ENCODE data around the gene GINM1.

GINM1 gene, protein sequence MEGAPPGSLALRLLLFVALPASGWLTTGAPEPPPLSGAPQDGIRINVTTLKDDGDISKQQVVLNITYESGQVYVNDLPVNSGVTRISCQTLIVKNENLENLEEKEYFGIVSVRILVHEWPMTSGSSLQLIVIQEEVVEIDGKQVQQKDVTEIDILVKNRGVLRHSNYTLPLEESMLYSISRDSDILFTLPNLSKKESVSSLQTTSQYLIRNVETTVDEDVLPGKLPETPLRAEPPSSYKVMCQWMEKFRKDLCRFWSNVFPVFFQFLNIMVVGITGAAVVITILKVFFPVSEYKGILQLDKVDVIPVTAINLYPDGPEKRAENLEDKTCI

DNA sequence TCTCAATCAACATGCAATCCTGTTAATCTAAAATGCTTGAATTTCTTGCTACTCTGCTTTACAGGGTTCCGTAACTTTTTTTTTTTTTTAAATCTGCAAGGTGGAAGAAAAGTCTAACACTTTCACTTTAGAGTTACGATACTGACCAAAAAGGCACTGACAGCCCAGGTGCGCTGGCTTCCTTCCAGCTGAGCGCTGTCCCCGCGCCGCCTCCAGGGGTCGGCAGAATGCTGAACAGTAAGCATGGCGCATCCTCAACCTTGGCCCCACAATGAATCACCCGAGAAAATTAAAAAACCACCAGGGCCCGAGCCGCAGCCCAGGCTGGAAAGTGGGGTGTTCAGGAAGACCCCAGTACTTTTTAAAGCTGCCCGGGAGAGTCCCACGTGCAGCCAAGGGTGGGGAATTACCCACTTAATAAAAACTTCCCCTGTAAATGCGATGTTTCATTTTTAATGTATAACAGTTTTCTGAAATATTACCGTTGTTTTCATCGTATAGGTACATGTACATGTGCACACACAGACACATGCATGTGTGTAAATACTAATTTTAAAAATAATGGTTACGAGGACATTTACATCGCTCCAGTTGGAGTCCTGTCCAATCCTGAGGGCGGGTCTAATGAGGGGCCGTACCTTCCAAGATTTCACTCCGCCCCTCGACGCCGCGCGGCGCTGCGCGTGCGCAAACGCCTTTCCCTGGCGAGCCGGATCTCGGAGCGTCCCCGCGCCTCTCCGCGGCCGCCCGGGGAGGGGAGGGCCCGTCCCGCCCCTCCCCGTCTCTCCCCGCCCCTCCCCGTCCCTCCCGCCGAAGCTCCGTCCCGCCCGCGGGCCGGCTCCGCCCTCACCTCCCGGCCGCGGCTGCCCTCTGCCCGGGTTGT lies at the start of gene GINM1:
GINM1 (plus strand) TSS at position 849 of the 883 bp plus-strand sequence. CDS start 40 bp downstream, outside the sequence.
- peak; percentile 98 for DNase-seq (ENCODE audit: low spot score)
- ChIA-PET CTCF (interaction anchor here (0.6 to 1.2 kb wide), 2 partner anchors 20 to 64 kb away, joined by 3 read pairs; partner anchors contain the start of gene PPIL4), POLR2A (ENCODE audit: low non-redundant PET) (interaction anchor here (0.5 to 0.6 kb wide), 2 partner anchors 94 to 301 kb away, joined by 3 to 10 read pairs; no protein-coding TSS in a partner anchor)
- peak within 1 kb of the TSS; percentile 86 for H3K27ac ChIP-seq
- TF ChIP-seq, protein P1, sequence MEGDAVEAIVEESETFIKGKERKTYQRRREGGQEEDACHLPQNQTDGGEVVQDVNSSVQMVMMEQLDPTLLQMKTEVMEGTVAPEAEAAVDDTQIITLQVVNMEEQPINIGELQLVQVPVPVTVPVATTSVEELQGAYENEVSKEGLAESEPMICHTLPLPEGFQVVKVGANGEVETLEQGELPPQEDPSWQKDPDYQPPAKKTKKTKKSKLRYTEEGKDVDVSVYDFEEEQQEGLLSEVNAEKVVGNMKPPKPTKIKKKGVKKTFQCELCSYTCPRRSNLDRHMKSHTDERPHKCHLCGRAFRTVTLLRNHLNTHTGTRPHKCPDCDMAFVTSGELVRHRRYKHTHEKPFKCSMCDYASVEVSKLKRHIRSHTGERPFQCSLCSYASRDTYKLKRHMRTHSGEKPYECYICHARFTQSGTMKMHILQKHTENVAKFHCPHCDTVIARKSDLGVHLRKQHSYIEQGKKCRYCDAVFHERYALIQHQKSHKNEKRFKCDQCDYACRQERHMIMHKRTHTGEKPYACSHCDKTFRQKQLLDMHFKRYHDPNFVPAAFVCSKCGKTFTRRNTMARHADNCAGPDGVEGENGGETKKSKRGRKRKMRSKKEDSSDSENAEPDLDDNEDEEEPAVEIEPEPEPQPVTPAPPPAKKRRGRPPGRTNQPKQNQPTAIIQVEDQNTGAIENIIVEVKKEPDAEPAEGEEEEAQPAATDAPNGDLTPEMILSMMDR (conservative IDR thresholded peaks at IDR 0.05; ENCODE audit: low read depth): peak; percentile 86

DNA sequence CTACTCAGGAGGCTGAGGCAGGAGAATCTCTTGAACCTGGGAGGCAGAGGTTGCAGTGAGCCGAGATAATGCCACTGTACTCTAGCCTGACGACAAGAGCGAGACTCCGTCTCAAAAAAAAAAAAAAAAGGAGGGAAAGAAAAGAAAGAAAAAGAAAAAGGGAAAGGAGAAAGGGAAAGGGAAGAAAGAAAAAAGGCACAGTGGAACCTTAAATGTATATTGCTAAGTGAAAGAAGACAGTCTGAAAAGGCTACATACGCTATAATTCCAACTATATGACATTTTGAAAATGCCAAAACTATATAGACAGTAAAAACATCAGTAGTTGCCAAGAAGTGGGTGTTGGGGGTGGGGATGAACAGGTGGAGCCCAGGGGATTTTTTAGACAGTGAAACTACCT lies 36.5 kb upstream of the GINM1 start:
- TF ChIP-seq, protein P1 (conservative IDR thresholded peaks at IDR 0.05; ENCODE audit: low read depth): no peak
- CTCF ChIA-PET: no interaction called here

DNA sequence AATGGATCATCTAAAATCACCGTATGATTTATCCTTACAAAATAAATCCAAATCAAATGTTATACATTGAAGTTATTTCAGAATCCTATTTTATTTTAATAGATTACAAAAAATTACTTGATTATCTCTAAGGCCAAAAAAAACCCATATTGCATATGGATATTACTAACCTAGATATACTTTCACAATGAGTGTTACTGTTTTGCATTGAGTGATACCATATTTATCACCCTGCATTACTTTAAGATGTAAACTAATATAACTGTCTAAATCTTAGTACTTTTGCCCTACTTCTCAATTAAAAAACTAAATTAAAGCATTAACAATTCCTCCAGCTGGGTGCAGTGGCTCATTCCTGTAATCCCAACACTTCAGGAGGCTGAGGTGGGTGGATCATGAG lies 31.4 kb upstream of the GINM1 start:
- TF ChIP-seq, protein P1 (conservative IDR thresholded peaks at IDR 0.05; ENCODE audit: low read depth): no peak
- H3K27ac ChIP-seq: no peak overlapping the region
- POLR2A ChIA-PET (ENCODE audit: low non-redundant PET): no interaction called here
- no peak for DNase-seq (ENCODE audit: low spot score)
- CTCF ChIA-PET: no interaction called here

More for the DNA sequence above, 36.5 kb upstream of the GINM1 start:
- DNase-seq (ENCODE audit: low spot score): no peak
- no peak overlapping the region for H3K27ac ChIP-seq
- POLR2A ChIA-PET (ENCODE audit: low non-redundant PET): no interaction called here

DNA sequence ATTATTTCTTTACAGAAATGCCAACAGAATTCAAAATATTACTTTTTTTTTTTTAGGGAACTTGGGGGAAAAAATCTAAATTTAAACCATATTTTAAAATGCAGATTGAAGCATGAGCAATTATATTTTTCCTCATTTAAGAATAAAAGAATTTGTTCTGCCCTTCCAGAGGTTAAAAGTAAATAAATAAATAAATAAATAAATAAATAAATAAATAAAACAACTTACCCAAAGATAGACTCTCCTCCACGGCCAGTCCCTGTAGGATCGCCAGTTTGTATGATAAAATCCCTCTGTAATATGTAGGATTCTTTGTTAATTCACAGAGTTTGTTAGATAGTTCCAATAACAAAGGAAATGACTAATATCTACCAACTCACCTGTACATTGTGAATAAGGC lies 25.0 kb upstream of the GINM1 start:
- POLR2A ChIA-PET (ENCODE audit: low non-redundant PET): no interaction called here
- TF ChIP-seq, protein P1 (conservative IDR thresholded peaks at IDR 0.05; ENCODE audit: low read depth): no peak
- no peak overlapping the region for H3K27ac ChIP-seq
- DNase-seq (ENCODE audit: low spot score): no peak
- CTCF ChIA-PET: no interaction called here

DNA sequence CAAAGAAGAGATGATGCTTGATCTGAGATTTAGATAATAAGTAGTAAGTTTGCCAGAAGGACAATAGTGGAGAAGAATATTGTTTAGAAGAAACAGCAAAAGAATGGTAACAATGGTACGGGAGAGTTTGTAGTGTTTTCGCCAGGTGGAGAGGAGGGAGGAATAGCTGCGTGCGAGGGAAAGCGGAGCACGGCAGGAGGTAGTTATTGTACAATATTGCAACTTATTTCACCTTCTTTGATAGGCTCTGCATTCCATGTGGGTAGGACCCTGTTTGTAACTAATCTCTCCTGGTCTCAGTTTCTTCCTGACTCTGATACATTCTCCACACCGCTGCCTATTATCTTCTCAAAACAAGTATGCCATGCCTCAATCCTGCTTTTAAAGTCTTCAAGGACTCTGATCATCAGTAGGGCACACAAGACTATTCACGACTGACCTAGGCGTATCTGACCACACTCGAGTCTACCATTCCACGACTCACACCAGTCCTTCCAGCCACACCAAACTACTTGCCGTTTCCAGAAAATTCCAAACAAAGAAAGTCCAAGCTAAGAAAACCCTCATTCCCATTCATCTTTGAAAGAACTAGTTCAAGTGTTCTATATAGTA lies 21.4 kb upstream of the GINM1 start:
- no peak for DNase-seq (ENCODE audit: low spot score)
- peak overlapping the region; percentile 97; the same call in 1 of the 2 replicates for H3K27ac ChIP-seq
- TF ChIP-seq, protein P1 (conservative IDR thresholded peaks at IDR 0.05; ENCODE audit: low read depth): no peak
- ChIA-PET CTCF (interaction anchor here (0.8 to 1.0 kb wide), 3 partner anchors 16 to 250 kb away, joined by 3 to 6 read pairs (median 3); no protein-coding TSS in a partner anchor), POLR2A (ENCODE audit: low non-redundant PET) (no interaction called here)

DNA sequence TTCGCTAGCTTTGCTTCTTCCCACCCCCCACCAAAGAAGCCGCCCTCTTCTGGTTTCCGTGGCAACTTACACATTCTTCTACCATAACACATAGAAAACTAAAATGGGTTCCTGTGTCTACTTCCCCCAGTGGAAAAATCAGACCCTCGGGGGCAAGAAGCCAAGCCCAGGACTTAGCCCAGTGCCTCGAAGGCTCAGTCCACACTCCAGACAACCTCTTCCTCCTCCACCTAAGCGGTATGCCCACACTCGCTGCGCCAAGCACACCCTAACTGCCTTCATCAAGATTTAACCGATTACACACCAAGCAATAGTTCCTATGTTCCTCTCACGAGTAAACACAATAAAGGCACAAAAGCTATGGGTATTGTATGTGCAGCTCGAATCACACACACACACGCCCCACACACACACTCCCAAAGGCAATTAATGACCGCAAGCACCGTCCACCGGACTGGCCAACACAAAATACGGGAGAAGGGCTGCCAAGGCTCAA lies 20.9 kb upstream of the GINM1 start:
- ChIA-PET POLR2A (ENCODE audit: low non-redundant PET) (interaction anchor here (0.6 kb wide), 2 partner anchors 168 to 1844 kb away, joined by 4 read pairs; no protein-coding TSS in a partner anchor), CTCF (interaction anchor here (0.8 to 1.0 kb wide), 2 partner anchors 19 to 249 kb away, joined by 3 read pairs; no protein-coding TSS in a partner anchor)
- peak overlapping the region; percentile 97 for H3K27ac ChIP-seq
- TF ChIP-seq, protein P1 (conservative IDR thresholded peaks at IDR 0.05; ENCODE audit: low read depth): 0 out of 2 replicates have a peak, but pooled peaks have one; percentile 12
- DNase-seq (ENCODE audit: low spot score): peak; percentile 30
